ENCODE results near the gene GRM2.
"Not testable (repeated sequence)": the region's sequence is repeated elsewhere in the genome, so short reads cannot be mapped to it uniquely, and the experiment has no call there.

The GRM2 gene

GRCh38 chr3:51734572-51734907 is 27.7 kb downstream of the GRM2 start:
- no peak for TF ChIP-seq CTCF (conservative IDR thresholded peaks at IDR 0.05; ENCODE audit: low read depth, low read length)
- H3K4me3 ChIP-seq (ENCODE audit: low read depth, low read length) = no peak overlapping the region
- DNase-seq (ENCODE audit: low read depth) = no peak

GRCh38 chr3:51735039-51735438 is 28.2 kb downstream of the GRM2 start:
- no peak for DNase-seq (ENCODE audit: low read depth)
- no peak overlapping the region for H3K4me3 ChIP-seq (ENCODE audit: low read depth, low read length)
- TF ChIP-seq CTCF (conservative IDR thresholded peaks at IDR 0.05; ENCODE audit: low read depth, low read length) = no peak

- DNase-seq (ENCODE audit: low read depth) = no peak
- H3K4me3 ChIP-seq (ENCODE audit: low read depth, low read length) = no peak overlapping the region
- TF ChIP-seq CTCF (conservative IDR thresholded peaks at IDR 0.05; ENCODE audit: low read depth, low read length) = no peak
Measured at GRCh38 chr3:51735950-51736349, 29.1 kb downstream of the GRM2 start.

- DNase-seq (ENCODE audit: low read depth) = no peak
- TF ChIP-seq CTCF (conservative IDR thresholded peaks at IDR 0.05; ENCODE audit: low read depth, low read length) = no peak
- H3K4me3 ChIP-seq (ENCODE audit: low read depth, low read length) = no peak overlapping the region
Measured at GRCh38 chr3:51739110-51739509, 32.2 kb downstream of the GRM2 start.

GRCh38 chr3:51742320-51742719 is 35.5 kb downstream of the GRM2 start:
- not testable (repeated sequence) for H3K4me3 ChIP-seq (ENCODE audit: low read depth, low read length); DNase-seq (ENCODE audit: low read depth)

- not testable (repeated sequence) for DNase-seq (ENCODE audit: low read depth); H3K4me3 ChIP-seq (ENCODE audit: low read depth, low read length)
Measured at GRCh38 chr3:51742978-51743377, 36.1 kb downstream of the GRM2 start.

GRCh38 chr3:51747840-51748239 is 41.0 kb downstream of the GRM2 start:
- no peak for DNase-seq (ENCODE audit: low read depth)

GRCh38 chr3:51748327-51748726 is 41.5 kb downstream of the GRM2 start:
- H3K4me3 ChIP-seq (ENCODE audit: low read depth, low read length) = no peak overlapping the region
- DNase-seq (ENCODE audit: low read depth) = no peak
- TF ChIP-seq CTCF (conservative IDR thresholded peaks at IDR 0.05; ENCODE audit: low read depth, low read length) = no peak

More at GRCh38 chr3:51747840-51748239, 41.0 kb downstream of the GRM2 start:
- H3K4me3 ChIP-seq (ENCODE audit: low read depth, low read length) = no peak overlapping the region
- no peak for TF ChIP-seq CTCF (conservative IDR thresholded peaks at IDR 0.05; ENCODE audit: low read depth, low read length)
